PC-3 (cell line): ENCODE results near the gene CREBZF.

Experiments
- EZH2phosphoT487 ChIP-seq: fragments of 300-600 bp; sonication (generic); IDR thresholded peaks from 2 replicates; pipeline ENCODE4 v1.6.1; 2018; ENCODE audit warnings: mild to moderate bottlenecking, antibody characterized with exemption, low read length, borderline replicate concordance
- TF ChIP-seq, protein P1 (sequence below): fragments of 300-600 bp; sonication (generic); conservative IDR thresholded peaks from 2 replicates; pipeline ENCODE4 v1.5.1; 2017; ENCODE audit warnings: antibody characterized with exemption, low read depth, mild to moderate bottlenecking, low read length

- no peak for TF ChIP-seq EZH2phosphoT487
- TF ChIP-seq, protein P1, sequence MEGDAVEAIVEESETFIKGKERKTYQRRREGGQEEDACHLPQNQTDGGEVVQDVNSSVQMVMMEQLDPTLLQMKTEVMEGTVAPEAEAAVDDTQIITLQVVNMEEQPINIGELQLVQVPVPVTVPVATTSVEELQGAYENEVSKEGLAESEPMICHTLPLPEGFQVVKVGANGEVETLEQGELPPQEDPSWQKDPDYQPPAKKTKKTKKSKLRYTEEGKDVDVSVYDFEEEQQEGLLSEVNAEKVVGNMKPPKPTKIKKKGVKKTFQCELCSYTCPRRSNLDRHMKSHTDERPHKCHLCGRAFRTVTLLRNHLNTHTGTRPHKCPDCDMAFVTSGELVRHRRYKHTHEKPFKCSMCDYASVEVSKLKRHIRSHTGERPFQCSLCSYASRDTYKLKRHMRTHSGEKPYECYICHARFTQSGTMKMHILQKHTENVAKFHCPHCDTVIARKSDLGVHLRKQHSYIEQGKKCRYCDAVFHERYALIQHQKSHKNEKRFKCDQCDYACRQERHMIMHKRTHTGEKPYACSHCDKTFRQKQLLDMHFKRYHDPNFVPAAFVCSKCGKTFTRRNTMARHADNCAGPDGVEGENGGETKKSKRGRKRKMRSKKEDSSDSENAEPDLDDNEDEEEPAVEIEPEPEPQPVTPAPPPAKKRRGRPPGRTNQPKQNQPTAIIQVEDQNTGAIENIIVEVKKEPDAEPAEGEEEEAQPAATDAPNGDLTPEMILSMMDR = peak; percentile 63
Measured at GRCh38 chr11:85663753-85664614, 945 bp downstream of the CREBZF start.
